ENCODE data around the gene PTPRN2. TPM values are rescaled to one million over a fixed set of nuclear protein-coding genes. Genes with fewer than 3 reads are reported as not detected.

The PTPRN2 gene
- total and polyA plus RNA-seq, 3 experiments from 2014 or later, result 0.33 to 1.2 (median 0.42) TPM

DNA sequence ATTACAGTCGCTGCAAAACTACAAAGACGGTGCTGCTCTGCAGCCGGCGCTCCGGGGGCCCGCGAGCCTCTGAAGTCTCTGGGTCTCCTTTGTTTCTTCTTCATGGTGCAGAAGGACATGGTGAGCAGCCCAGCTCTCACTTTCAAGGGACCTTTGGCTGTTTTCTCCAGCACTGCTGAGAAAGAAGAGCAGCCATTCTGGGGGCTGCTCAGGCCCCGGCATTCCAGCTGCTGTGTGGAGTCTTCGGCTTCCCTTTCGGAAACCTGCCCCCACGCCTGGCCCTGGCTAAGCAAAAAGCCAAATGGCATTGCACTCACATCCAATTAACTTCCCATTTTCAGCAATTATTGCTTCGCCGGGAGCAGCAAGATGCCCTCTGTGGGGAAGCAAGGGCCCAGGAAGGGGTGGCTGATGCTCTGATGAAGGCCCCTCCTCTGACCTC is 555.7 kb downstream of the PTPRN2 start:
- CTCF ChIA-PET, result no interaction called here
- Histone ChIP-seq H3K4me1 (ENCODE audit: insufficient read depth, low read length) (no peaks in the 10 kb centered on the region), H3K9me3 (ENCODE audit: low read length) (no peaks in the 10 kb centered on the region), H3K36me3 (ENCODE audit: insufficient read depth, low read length) (no peaks in the 10 kb centered on the region), H3K4me3 (ENCODE audit: low read length) (no peak overlapping the region), H3K27ac (ENCODE audit: low read depth, low read length) (no peak overlapping the region), H3K27me3 (ENCODE audit: insufficient read depth, low read length, poor library complexity, severe bottlenecking) (no peaks in the 10 kb centered on the region)
- Mint-ChIP-seq H3K36me3 (no peaks in the 10 kb centered on the region), H3K9me3 (peaks cover 7 to 18% (median 9%) of the 10 kb centered on the region in 5 donors), H3K4me1 (no peaks in the 10 kb centered on the region), H3K27me3 (peaks cover 10 to 28% of the 10 kb centered on the region in 2 donors), H3K27ac (no peak overlapping the region), H3K4me3 (no peak overlapping the region)
- POLR2A ChIA-PET, result no interaction called here
- DNase-seq, result no peak

DNA sequence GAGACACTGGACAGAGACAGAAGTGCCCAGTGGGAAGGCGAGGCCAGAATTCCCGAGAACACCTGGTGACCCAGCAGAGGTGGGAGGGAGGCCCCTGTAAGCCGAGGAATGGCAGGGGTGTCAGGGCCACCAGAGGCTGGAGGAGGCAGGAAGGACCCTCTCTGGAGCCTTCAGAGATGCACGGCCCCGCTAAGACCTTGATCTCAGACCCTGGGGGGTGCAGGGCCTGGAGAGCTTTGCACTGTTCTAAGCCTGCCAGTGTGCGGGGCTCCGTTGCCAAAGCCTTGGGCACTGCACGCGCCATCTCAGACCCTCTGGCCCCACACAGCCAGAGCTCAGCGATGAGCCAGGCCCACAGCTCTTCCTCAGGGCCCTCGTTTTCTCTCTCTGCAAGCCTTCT is 557.1 kb downstream of the PTPRN2 start:
- no peaks in the 10 kb centered on the region for H3K36me3 ChIP-seq (ENCODE audit: insufficient read depth, low read length)
- no peaks in the 10 kb centered on the region for H3K9me3 ChIP-seq (ENCODE audit: low read length)
- Mint-ChIP-seq H3K27me3 (peaks cover 10 to 28% of the 10 kb centered on the region in 2 donors), H3K4me1 (no peaks in the 10 kb centered on the region), H3K9me3 (peaks cover 3 to 18% (median 9%) of the 10 kb centered on the region in 5 donors), H3K27ac (no peak overlapping the region), H3K36me3 (no peaks in the 10 kb centered on the region), H3K4me3 (no peak overlapping the region)
- POLR2A ChIA-PET, result no interaction called here
- no peak overlapping the region for H3K27ac ChIP-seq (ENCODE audit: low read depth, low read length)
- no peak overlapping the region for H3K4me3 ChIP-seq (ENCODE audit: low read length)
- CTCF ChIA-PET, result no interaction called here
- H3K27me3 ChIP-seq (ENCODE audit: insufficient read depth, low read length, poor library complexity, severe bottlenecking), result no peaks in the 10 kb centered on the region
- H3K4me1 ChIP-seq (ENCODE audit: insufficient read depth, low read length), result no peaks in the 10 kb centered on the region
- no peak for DNase-seq

DNA sequence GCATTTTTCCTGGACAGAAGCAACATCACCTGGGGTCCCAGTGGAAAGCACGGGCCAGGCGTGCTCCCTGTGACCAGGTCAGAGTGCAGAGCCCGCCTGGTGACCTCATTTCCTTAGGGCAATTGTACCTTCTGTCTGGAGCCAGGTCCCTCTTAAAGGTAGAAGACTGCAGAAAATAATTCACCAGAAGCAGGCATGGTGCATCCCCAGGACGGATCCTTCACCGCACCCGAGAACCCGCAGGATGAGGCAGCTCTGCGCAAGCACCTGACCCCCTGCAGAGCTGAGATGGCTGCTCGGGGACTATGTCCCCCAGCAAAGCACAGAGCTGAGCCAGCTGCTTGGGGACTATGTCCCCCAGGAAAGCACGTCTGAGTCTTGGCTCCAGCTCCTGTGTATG is 557.6 kb downstream of the PTPRN2 start:
- no peaks in the 10 kb centered on the region for H3K4me1 Mint-ChIP-seq
- Histone ChIP-seq H3K27me3 (ENCODE audit: insufficient read depth, low read length, poor library complexity, severe bottlenecking) (no peaks in the 10 kb centered on the region), H3K27ac (ENCODE audit: low read depth, low read length) (no peak overlapping the region), H3K9me3 (ENCODE audit: low read length) (no peaks in the 10 kb centered on the region), H3K4me1 (ENCODE audit: insufficient read depth, low read length) (no peaks in the 10 kb centered on the region), H3K4me3 (ENCODE audit: low read length) (no peak overlapping the region), H3K36me3 (ENCODE audit: insufficient read depth, low read length) (no peaks in the 10 kb centered on the region)
- ChIA-PET CTCF (no interaction called here), POLR2A (no interaction called here)
- peaks cover 10 to 27% of the 10 kb centered on the region in 2 donors for H3K27me3 Mint-ChIP-seq
- H3K4me3 Mint-ChIP-seq, result no peak overlapping the region
- H3K27ac Mint-ChIP-seq, result no peak overlapping the region
- DNase-seq, result no peak
- no peaks in the 10 kb centered on the region for H3K36me3 Mint-ChIP-seq
- H3K9me3 Mint-ChIP-seq, result peaks cover 3 to 17% (median 9%) of the 10 kb centered on the region in 5 donors

DNA sequence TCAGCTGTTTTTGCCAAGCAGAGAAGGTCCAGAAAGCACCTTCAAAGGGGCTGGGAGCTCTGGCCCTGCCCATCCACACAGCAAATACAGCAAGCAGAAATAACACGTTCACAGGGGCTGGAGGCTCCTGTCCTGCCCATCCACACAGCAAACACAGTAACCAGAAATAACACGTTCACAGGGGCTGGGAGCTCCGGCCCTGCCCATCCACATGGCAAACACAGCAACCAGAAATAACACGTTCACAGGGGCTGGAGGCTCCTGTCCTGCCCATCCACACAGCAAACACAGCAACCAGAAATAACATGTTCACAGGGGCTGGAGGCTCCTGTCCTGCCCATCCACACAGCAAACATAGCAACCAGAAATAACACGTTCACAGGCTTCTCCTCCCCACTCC is 558.1 kb downstream of the PTPRN2 start:
- H3K9me3 ChIP-seq (ENCODE audit: low read length), result no peaks in the 10 kb centered on the region
- CTCF ChIA-PET, result no interaction called here

DNA sequence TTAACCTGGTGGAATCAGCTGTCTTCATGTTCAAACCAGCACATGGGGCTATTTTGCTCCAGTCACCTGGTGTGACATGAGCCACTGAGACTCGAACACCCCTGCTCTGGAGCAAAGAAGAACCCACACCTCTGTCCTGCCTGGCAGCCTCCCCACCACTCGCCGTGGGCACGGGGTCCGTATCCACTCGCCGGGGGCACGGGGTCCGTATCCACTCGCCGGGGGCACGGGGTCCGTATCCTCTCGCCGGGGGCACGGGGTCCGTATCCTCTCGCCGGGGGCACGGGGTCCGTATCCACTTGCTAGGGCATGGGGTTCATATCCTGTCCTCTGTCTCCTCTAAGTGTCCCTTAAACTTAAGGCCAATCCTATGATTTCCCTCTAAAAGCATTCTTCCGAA is 558.7 kb downstream of the PTPRN2 start:
- peak overlapping the region in 1 of 7 donors; percentile 9 for H3K4me3 Mint-ChIP-seq

More for the DNA sequence above, 558.1 kb downstream of the PTPRN2 start:
- Mint-ChIP-seq H3K9me3 (peaks cover 3 to 15% (median 9%) of the 10 kb centered on the region in 5 donors), H3K27ac (no peak overlapping the region), H3K36me3 (no peaks in the 10 kb centered on the region), H3K4me1 (no peaks in the 10 kb centered on the region), H3K27me3 (peaks cover 10 to 24% of the 10 kb centered on the region in 2 donors), H3K4me3 (no peak overlapping the region)
- no peaks in the 10 kb centered on the region for H3K36me3 ChIP-seq (ENCODE audit: insufficient read depth, low read length)
- POLR2A ChIA-PET, result no interaction called here
- DNase-seq, result no peak
- no peaks in the 10 kb centered on the region for H3K27me3 ChIP-seq (ENCODE audit: insufficient read depth, low read length, poor library complexity, severe bottlenecking)
- H3K4me3 ChIP-seq (ENCODE audit: low read length), result no peak overlapping the region
- H3K4me1 ChIP-seq (ENCODE audit: insufficient read depth, low read length), result no peaks in the 10 kb centered on the region
- no peak overlapping the region for H3K27ac ChIP-seq (ENCODE audit: low read depth, low read length)

DNA sequence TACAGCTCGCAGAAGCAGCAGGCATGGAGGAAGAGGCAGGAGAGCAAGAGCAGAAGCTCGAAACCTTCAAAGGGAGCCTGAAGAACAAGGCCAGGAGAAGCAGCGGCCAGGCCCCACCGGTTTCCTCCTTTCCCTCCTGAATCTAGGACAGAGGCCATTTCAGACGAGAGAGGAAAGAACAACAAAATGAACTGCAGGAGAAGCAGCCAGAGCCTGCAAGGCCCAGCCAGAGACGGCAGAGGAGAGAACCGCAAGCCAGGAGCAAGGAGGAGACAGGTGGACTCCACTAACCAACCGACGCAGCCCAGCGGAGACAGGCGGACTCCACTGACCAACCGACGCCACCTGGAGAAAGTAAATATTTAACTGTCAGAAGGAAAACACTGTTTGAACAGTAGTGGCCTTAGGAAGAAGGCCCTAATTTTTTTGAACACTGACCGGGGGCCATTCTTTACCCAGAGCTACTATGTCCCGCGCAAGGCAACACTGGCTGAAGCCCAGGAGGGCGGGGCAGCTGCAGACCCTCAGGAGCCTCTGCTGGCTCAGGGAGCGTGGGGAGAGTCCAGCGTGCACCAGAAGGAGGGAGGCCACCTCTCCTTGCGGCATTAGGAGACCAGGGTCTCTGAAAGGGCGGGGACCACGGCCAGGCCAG is 559.2 kb downstream of the PTPRN2 start:
- H3K36me3 Mint-ChIP-seq, result no peaks in the 10 kb centered on the region

More for the DNA sequence above, 558.7 kb downstream of the PTPRN2 start:
- H3K9me3 ChIP-seq (ENCODE audit: low read length), result no peaks in the 10 kb centered on the region
- peaks cover 3 to 14% (median 5%) of the 10 kb centered on the region in 5 donors for H3K9me3 Mint-ChIP-seq
- no peaks in the 10 kb centered on the region for H3K4me1 Mint-ChIP-seq
- POLR2A ChIA-PET, result no interaction called here
- no peaks in the 10 kb centered on the region for H3K36me3 Mint-ChIP-seq
- H3K27ac ChIP-seq (ENCODE audit: low read depth, low read length), result no peak overlapping the region
- no peak overlapping the region for H3K4me3 ChIP-seq (ENCODE audit: low read length)
- H3K27ac Mint-ChIP-seq, result no peak overlapping the region
- CTCF ChIA-PET, result no interaction called here
- peaks cover 9 to 20% of the 10 kb centered on the region in 2 donors for H3K27me3 Mint-ChIP-seq
- DNase-seq, result no peak
- H3K4me1 ChIP-seq (ENCODE audit: insufficient read depth, low read length), result no peaks in the 10 kb centered on the region
- no peaks in the 10 kb centered on the region for H3K27me3 ChIP-seq (ENCODE audit: insufficient read depth, low read length, poor library complexity, severe bottlenecking)
- H3K36me3 ChIP-seq (ENCODE audit: insufficient read depth, low read length), result no peaks in the 10 kb centered on the region

DNA sequence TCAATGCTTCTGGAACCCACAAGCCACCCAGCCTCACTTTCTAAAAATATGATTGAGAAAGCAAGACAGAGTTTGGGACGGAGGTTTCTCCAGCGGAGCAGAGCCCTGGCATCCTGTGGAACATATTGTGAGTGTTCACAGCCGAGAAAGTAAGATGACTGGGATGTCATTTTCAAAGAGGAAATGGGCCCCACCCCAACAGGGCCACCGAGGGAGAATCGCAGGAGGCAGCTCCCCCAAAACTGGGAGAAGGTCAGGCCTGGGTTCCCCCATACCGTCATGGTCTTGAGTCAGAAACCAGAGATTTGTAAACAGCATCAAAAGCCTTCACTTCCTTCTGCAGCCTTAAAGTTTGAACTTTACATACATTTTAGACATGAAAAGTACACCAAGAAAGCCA is 560.0 kb downstream of the PTPRN2 start:
- CTCF ChIA-PET, result no interaction called here
- H3K9me3 Mint-ChIP-seq, result peaks cover 0 to 9% (median 3%) of the 10 kb centered on the region in 5 donors

More for the DNA sequence above, 559.2 kb downstream of the PTPRN2 start:
- Histone ChIP-seq H3K27ac (ENCODE audit: low read depth, low read length) (no peak overlapping the region), H3K4me3 (ENCODE audit: low read length) (no peak overlapping the region), H3K27me3 (ENCODE audit: insufficient read depth, low read length, poor library complexity, severe bottlenecking) (no peaks in the 10 kb centered on the region), H3K4me1 (ENCODE audit: insufficient read depth, low read length) (no peaks in the 10 kb centered on the region), H3K9me3 (ENCODE audit: low read length) (no peaks in the 10 kb centered on the region), H3K36me3 (ENCODE audit: insufficient read depth, low read length) (no peaks in the 10 kb centered on the region)
- DNase-seq, result no peak
- Mint-ChIP-seq H3K27me3 (peaks cover 9 to 20% of the 10 kb centered on the region in 2 donors), H3K4me1 (no peaks in the 10 kb centered on the region), H3K4me3 (no peak overlapping the region), H3K9me3 (peaks cover 3 to 14% (median 5%) of the 10 kb centered on the region in 5 donors), H3K27ac (no peak overlapping the region)
- ChIA-PET CTCF (no interaction called here), POLR2A (no interaction called here)

DNA sequence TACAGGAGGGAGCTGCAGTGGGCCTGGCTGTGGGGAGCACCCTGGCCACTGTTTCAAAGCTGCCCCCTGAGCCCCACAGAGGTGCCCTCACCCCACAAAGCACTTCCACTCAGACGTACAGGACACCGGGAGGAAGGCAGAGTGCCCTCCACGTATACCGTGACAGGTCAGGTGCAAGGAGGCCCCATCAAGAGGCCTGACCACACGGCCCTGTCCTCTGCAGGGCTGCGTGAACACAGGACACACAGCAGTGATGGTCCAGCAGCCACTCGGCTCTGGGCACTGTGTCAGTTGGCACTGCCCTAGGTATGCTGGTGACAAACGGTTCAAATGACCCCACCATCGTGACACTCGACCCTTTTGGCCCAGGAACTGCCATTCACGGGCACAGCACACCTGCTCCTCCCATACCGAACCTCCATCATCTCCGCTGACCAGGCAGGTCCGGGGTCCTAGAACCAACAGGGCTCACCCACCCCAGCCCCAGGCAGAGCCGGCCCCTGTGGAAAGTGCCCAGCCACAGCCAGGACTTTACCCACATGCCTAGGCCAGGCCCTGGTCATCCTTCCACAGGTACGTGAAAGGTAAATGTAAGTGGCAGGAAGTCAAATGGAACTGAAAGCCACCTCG is 560.9 kb downstream of the PTPRN2 start:
- Histone ChIP-seq H3K27me3 (ENCODE audit: insufficient read depth, low read length, poor library complexity, severe bottlenecking) (no peaks in the 10 kb centered on the region), H3K4me3 (ENCODE audit: low read length) (no peak overlapping the region), H3K4me1 (ENCODE audit: insufficient read depth, low read length) (no peaks in the 10 kb centered on the region), H3K9me3 (ENCODE audit: low read length) (no peaks in the 10 kb centered on the region), H3K27ac (ENCODE audit: low read depth, low read length) (no peak overlapping the region), H3K36me3 (ENCODE audit: insufficient read depth, low read length) (no peaks in the 10 kb centered on the region)
- ChIA-PET POLR2A (no interaction called here), CTCF (no interaction called here)
- Mint-ChIP-seq H3K27ac (no peak overlapping the region), H3K27me3 (peaks cover 7 to 15% of the 10 kb centered on the region in 2 donors), H3K4me3 (no peak overlapping the region), H3K4me1 (no peaks in the 10 kb centered on the region), H3K9me3 (peaks cover 0 to 3% (median 0%) of the 10 kb centered on the region in 5 donors), H3K36me3 (no peaks in the 10 kb centered on the region)
- no peak for DNase-seq

More for the DNA sequence above, 560.0 kb downstream of the PTPRN2 start:
- Histone ChIP-seq H3K4me1 (ENCODE audit: insufficient read depth, low read length) (no peaks in the 10 kb centered on the region), H3K9me3 (ENCODE audit: low read length) (no peaks in the 10 kb centered on the region), H3K36me3 (ENCODE audit: insufficient read depth, low read length) (no peaks in the 10 kb centered on the region), H3K27ac (ENCODE audit: low read depth, low read length) (no peak overlapping the region), H3K27me3 (ENCODE audit: insufficient read depth, low read length, poor library complexity, severe bottlenecking) (no peaks in the 10 kb centered on the region), H3K4me3 (ENCODE audit: low read length) (no peak overlapping the region)
- Mint-ChIP-seq H3K36me3 (no peaks in the 10 kb centered on the region), H3K27ac (no peak overlapping the region), H3K4me3 (no peak overlapping the region), H3K27me3 (peaks cover 7 to 15% of the 10 kb centered on the region in 2 donors), H3K4me1 (no peaks in the 10 kb centered on the region)
- POLR2A ChIA-PET, result no interaction called here
- DNase-seq, result no peak

All from CD8-positive, alpha-beta memory T cell (primary cell).